Loucy (cell line): Measurements from ENCODE around the gene KCNJ18.
"Not testable (repeated sequence)": the region's sequence is repeated elsewhere in the genome, so short reads cannot be mapped to it uniquely, and the experiment has no call there.

Source experiments
- H2AFZ ChIP-seq: fragments of 200-600 bp; sonication (generic); 2 replicates; pipeline ENCODE4 v1.6.0; 2016; ENCODE audit warnings: antibody characterized with exemption, mild to moderate bottlenecking, low read length, moderate library complexity
- H3F3A ChIP-seq: fragments of 200-600 bp; 2 replicates; pipeline ENCODE4 v1.6.0; 2016; ENCODE audit warnings: antibody characterized with exemption, low read depth, mild to moderate bottlenecking
- H3K27me3 ChIP-seq: fragments of 200-600 bp; sonication (generic); 2 replicates; pipeline ENCODE4 v1.6.1; 2014; ENCODE audit warnings: low read length, mild to moderate bottlenecking; ENCODE audit not compliant: insufficient read depth, poor library complexity, severe bottlenecking
- H3K36me3 ChIP-seq: fragments of 200-600 bp; sonication (generic); 2 replicates; pipeline ENCODE4 v1.6.1; 2016; ENCODE audit warnings: low read length; ENCODE audit not compliant: insufficient read depth
- H3K4me1 ChIP-seq: fragments of 200-600 bp; sonication (generic); 2 replicates; pipeline ENCODE4 v1.5.1; 2014; ENCODE audit warnings: low read length, mild to moderate bottlenecking; ENCODE audit not compliant: insufficient read depth, poor library complexity, severe bottlenecking
- H3K4me2 ChIP-seq: fragments of 200-600 bp; sonication (generic); 2 replicates; pipeline ENCODE4 v1.6.0; 2014; ENCODE audit warnings: antibody characterized with exemption, low read length, low read depth, mild to moderate bottlenecking; ENCODE audit not compliant: poor library complexity, severe bottlenecking
- H3K4me3 ChIP-seq: fragments of 200-600 bp; sonication (generic); 2 replicates; pipeline ENCODE4 v1.5.1; 2014; ENCODE audit warnings: low read length, mild to moderate bottlenecking, mixed read lengths; ENCODE audit not compliant: poor library complexity, severe bottlenecking
- H3K79me2 ChIP-seq: fragments of 200-600 bp; sonication (generic); 2 replicates; pipeline ENCODE4 v1.6.1; 2014; ENCODE audit warnings: low read length; ENCODE audit not compliant: insufficient read depth
- H3K9ac ChIP-seq: fragments of 200-600 bp; sonication (generic); 2 replicates; pipeline ENCODE4 v1.6.0; 2014; ENCODE audit warnings: mild to moderate bottlenecking, low read depth, low read length, moderate library complexity; ENCODE audit not compliant: poor library complexity, severe bottlenecking
- H3K9me2 ChIP-seq: fragments of 200-600 bp; sonication (generic); replicated peaks from 2 replicates; pipeline ENCODE4 v1.6.1; 2016; ENCODE audit warnings: low read depth, low read length, mixed read lengths
- H3K9me3 ChIP-seq: fragments of 200-600 bp; sonication (generic); 2 replicates; pipeline ENCODE4 v1.6.1; 2014; ENCODE audit warnings: mild to moderate bottlenecking, antibody characterized with exemption, low read length, low read depth; ENCODE audit not compliant: insufficient read depth
- H4K20me1 ChIP-seq: fragments of 200-600 bp; sonication (generic); 2 replicates; pipeline ENCODE4 v1.6.0; 2014; ENCODE audit warnings: antibody characterized with exemption, low read length, mild to moderate bottlenecking; ENCODE audit not compliant: insufficient read depth, poor library complexity, severe bottlenecking

The KCNJ18 gene

DNA sequence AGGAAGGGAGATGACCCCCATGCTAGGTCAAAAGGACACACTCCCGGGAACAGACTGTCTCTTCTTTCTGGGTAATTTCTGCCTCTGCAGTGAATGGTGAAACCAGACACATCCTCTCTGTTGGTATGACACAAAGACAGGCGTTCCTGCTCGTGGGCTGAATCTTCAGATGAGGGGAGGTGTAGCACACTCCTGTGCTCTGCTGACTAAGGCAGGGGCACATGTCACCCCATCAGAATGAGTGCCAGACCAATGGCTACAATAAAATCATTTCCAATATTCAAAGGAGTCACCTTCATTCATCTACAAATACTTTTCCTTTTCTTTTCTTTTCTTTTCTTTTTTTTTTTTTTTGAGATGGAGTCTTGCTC lies 24.2 kb upstream of the KCNJ18 start:
- not testable (repeated sequence) for H3K4me3 ChIP-seq, H3F3A ChIP-seq, H3K79me2 ChIP-seq, H3K9ac ChIP-seq, H2AFZ ChIP-seq, H3K9me2 ChIP-seq, H4K20me1 ChIP-seq, H3K27me3 ChIP-seq, H3K4me2 ChIP-seq, H3K36me3 ChIP-seq, H3K4me1 ChIP-seq, H3K9me3 ChIP-seq

DNA sequence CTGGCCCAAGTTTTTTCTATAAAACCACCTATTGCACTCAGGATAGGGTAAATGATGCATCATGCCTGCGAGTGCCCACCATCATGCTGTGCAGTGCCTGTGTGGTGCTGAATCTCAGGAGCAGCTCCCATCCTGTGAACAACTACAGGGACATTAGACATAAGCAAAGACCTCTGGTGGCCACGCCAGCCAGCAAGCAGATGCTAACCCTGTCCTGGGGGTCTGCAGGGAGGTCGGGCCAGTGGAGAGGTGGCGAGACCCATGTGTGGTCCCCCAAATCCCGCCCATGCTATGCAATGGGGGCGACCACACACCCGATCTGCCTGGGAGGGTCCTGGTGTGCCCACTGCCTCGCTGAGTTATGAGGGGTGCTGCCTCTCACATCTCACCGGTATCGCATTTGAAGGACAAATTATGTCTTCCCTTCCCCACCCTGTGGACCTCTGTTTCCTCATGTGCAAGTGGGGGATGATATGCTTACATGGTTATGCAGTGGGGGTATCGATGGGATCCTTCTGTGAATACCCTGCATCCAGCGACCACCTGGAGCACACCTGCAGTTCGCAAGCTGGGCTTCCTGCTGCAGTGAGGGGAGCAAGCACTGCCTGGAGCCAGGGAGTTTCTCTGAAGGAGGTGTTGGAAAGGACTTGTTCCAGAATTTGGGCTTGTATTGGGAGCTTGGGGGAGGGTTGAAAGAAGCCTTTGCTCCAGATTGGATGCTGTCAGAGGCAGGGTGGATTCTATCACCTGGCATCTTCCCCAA lies 23.4 kb upstream of the KCNJ18 start:
- not testable (repeated sequence) for H3K27me3 ChIP-seq, H3F3A ChIP-seq, H2AFZ ChIP-seq, H3K4me2 ChIP-seq, H3K9me2 ChIP-seq, H3K9me3 ChIP-seq, H3K4me3 ChIP-seq, H3K4me1 ChIP-seq, H4K20me1 ChIP-seq, H3K36me3 ChIP-seq, H3K9ac ChIP-seq, H3K79me2 ChIP-seq

DNA sequence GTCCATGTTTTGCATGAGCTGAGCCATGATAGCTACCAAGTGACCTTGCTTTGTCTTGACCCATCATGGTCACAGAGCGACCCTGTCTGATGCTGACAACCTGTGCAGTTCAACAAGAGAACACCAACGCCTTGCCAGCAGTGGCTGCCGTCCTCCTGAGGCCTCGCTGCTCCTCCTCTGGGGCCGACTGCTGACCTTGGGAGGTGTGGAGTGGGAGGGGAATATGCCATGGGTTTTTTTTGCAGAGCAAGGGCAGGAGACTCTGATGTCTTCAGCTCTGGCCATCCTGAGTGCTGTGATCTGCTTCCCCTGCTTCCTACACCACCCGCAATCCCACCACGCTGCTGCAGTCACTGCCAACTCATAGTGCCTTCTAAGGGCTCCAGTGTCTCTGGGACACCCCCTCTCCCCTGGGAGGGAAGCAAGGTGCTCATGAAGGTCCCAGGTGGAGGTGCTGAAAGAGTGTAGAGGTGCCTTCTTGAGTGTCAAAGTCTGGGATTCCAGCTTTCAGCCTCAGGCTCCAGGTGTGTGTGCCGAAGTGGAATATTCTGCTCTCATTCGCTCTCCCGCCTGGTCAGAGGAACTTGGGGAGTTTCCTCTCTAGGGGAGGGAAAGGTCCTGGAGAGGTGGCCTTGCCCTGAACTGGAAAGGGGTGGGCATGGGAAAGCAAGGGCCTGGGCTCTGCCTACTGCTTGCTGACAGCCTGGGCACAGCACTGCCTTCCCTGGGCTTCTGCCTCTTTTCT lies 22.5 kb upstream of the KCNJ18 start:
- not testable (repeated sequence) for H4K20me1 ChIP-seq, H3F3A ChIP-seq, H3K9me2 ChIP-seq, H3K9ac ChIP-seq, H3K36me3 ChIP-seq, H2AFZ ChIP-seq, H3K4me1 ChIP-seq, H3K9me3 ChIP-seq, H3K4me3 ChIP-seq, H3K4me2 ChIP-seq, H3K79me2 ChIP-seq, H3K27me3 ChIP-seq

DNA sequence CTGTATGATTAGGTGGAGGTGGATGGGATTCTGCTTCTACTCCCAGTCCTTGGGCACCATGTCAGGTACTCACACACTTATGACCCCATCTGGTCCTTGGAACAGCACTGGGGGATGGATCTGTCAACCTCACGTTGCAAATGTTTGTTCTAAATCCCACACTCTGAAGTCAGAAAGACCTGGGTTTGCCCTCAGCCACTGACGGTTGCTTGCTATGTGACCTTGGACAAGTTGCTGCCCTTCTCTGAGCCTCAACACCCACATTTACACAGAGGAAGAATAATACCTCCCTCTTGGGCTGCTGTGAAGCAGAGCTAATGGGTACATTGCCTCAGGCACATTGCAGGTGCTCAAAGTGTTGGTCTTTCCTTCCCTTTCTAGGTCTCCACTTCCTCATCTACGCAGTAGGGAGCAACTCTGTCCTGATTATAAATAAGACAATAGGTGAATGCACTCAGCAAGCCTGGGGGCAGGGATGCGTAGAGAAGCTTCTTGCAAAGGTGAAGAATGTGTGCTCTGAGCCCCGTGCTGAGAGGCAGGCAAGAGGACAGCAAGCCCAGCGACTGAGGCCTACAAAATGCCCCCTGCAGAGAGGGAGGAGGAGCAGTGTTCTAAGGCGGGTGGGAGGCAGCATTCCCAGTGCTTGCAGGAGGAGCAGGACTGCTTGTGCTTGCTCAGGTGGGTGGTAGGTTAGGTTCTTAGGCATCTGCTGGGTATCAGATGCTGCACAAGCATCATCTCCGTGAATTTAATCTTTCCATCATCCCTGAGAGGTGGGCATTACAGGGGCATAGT lies 21.8 kb upstream of the KCNJ18 start:
- H3F3A ChIP-seq, H3K4me2 ChIP-seq, H3K9ac ChIP-seq, H3K4me1 ChIP-seq, H3K27me3 ChIP-seq, H2AFZ ChIP-seq, H3K4me3 ChIP-seq, H3K36me3 ChIP-seq, H4K20me1 ChIP-seq, H3K79me2 ChIP-seq, H3K9me2 ChIP-seq, H3K9me3 ChIP-seq: not testable (repeated sequence)

GRCh38 chr17:21671437-21671836 lies 20.9 kb upstream of the KCNJ18 start:
- H2AFZ ChIP-seq, H3K4me1 ChIP-seq, H4K20me1 ChIP-seq, H3K4me2 ChIP-seq, H3K9me3 ChIP-seq, H3F3A ChIP-seq, H3K9ac ChIP-seq, H3K4me3 ChIP-seq, H3K27me3 ChIP-seq, H3K9me2 ChIP-seq, H3K79me2 ChIP-seq, H3K36me3 ChIP-seq: not testable (repeated sequence)

- peaks cover 13% of the 10 kb centered on the region; the same call in 1 of the 2 replicates for H3K9me3 ChIP-seq
- H3K9ac ChIP-seq, H3K4me3 ChIP-seq, H2AFZ ChIP-seq, H3K36me3 ChIP-seq, H3K4me2 ChIP-seq, H4K20me1 ChIP-seq, H3K79me2 ChIP-seq, H3K9me2 ChIP-seq, H3K27me3 ChIP-seq, H3K4me1 ChIP-seq, H3F3A ChIP-seq: not testable (repeated sequence)
Observed at GRCh38 chr17:21671871-21672270, 20.5 kb upstream of the KCNJ18 start.
